GM21786 (cell line): ENCODE results near the gene SOS2.
"Not testable (repeated sequence)": the region's sequence is repeated elsewhere in the genome, so short reads cannot be mapped to it uniquely, and the experiment has no call there.

ENCODE experiments used
- ATAC-seq: cut with Tn5 transposase; IDR thresholded peaks from one replicate; pipeline ENCODE4 v1.9.1; 2021; ENCODE audit not compliant: unreplicated experiment

The SOS2 gene

DNA sequence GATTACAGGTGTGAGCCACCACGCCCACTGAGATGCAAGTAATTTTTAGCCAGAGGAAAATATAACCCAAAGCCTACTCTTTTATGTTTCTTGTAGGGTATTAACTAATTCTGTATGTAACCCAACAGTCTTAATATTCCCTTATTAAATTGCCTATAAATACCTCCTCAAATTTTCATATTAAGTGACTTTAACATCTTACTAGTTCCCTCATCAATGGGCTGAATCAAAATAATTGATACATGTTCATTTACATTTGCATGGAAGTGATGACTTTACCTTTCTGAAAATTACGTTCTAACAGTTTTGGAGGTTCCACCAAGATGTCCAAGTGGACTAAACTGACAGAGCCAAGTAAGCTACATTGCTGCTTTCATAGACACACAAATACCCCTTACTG lies 3.1 kb downstream of the SOS2 start:
- no peak for ATAC-seq

DNA sequence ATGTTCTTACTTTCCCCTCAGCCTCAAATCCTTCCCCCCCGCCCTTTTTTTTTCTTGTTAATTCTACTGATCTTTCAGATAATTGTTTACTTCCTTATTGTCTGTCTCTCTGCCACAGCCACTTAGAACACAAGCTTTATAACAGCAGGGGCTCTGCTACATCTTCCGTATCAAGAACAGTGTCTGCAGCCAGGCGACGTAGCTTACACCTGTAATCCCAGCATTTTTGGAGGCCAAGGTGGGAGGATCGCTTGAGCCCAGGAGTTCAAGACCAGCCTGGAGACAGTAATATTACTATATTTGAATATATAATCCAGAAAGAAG lies 5.4 kb downstream of the SOS2 start:
- ATAC-seq = no peak

- no peak for ATAC-seq
These were observed 6.1 kb downstream of the SOS2 start for GRCh38 chr14:50225067-50225973.

DNA sequence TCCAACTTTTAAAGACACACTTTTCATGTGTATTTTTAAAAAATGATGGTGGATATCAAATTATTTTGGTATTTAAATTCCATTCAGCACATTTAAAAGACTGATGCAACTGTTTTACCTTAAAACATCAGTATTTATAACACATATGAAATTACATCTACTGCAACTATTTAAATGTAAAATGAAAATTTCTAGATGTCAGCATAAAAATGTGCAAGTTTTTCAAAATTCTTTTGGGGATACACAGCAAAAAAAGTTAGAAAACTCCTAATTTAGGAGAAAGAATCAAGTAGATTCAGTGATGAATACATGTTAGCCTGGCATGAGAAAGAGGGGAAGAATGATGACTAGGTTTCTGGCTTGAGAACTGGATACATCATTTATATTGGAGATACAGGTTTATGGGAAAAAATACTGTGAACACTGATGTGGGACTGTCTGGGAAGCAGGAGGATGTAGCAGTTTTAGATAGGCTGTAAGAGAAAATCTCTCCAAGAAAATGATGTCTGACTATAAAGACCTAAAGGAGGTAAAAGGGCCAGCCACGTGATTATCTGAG lies 9.2 kb downstream of the SOS2 start:
- ATAC-seq = no peak

- no peak for ATAC-seq
These were observed 12.9 kb downstream of the SOS2 start for GRCh38 chr14:50218501-50218900.

DNA sequence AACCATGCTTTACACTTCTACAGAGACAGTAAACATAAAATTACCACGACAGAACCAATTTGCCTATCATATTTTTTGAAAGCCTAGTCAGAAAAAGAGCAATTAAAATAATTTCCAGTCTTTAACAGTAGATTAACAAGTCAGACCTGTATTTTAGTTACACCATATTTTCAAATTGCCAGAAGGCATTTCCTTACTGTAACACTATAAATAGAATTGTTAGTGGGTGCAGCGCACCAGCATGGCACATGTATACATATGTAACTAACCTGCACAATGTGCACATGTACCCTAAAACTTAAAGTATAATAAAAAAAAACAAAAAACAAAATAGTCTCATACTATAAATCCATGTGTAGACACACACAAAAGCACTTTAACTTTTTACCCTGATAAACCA lies 16.0 kb downstream of the SOS2 start:
- ATAC-seq = no peak

GRCh38 chr14:50213795-50214194 lies 17.6 kb downstream of the SOS2 start:
- ATAC-seq = no peak

GRCh38 chr14:50212726-50213125 lies 18.7 kb downstream of the SOS2 start:
- ATAC-seq = no peak

DNA sequence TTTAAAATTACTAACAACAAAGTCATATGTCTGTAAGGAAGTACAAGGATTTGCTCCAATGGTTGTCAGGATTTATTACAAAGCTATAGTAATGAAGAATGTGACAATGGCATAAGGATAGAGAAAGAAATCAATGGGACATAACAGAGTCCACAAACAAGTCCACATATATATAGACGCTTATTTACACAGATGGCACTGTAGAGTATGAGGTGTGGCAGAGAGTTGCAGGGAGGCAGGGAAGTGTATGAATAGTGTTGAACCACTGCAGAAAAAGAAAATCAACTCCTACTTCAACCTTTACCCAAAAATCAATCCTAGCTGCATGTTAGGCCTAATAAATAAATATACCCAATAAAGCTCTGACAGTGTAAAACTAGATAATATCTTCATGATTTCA lies 21.3 kb downstream of the SOS2 start:
- ATAC-seq = no peak

DNA sequence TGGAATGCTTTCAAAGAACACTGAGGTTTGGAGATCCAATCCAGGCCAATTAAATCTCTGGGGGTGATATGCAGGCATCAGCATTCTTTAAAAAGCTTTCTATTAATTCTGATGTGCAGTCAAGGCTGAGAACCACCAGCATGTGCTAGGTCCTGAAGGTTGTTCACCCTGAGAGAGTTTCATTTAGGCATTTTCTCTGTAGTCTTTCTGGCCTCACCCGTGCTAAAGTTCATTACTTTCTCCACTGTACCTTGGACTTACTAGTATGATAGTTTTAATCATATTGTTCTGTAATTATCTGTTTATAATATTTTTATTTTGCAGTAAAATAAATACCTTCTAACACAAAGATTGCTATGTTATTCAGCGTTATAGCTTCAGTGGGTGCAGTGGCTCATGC lies 32.9 kb downstream of the SOS2 start:
- no peak for ATAC-seq

- no peak for ATAC-seq
These were observed 39.9 kb downstream of the SOS2 start for GRCh38 chr14:50191499-50191898.

GRCh38 chr14:50186107-50186506 lies 45.3 kb downstream of the SOS2 start:
- no peak for ATAC-seq

DNA sequence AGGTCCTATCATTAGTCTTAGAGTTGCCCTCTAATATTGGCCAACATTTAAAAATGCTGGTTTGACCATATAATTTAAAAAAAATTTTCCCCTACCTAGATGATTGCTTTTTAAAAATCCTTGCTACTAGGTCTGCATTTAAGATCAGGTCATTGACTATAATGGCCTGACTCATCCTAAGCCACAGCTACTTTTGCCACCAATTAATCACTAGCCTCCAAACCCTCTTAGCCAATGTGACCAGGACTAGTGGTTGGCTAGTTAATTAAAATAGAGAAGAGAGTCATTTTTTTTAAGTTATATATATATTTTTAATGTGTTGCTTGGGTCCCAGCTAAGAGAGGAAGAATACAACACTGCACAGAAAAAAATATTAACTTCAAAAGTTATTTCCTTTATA lies 57.5 kb downstream of the SOS2 start:
- ATAC-seq = no peak

DNA sequence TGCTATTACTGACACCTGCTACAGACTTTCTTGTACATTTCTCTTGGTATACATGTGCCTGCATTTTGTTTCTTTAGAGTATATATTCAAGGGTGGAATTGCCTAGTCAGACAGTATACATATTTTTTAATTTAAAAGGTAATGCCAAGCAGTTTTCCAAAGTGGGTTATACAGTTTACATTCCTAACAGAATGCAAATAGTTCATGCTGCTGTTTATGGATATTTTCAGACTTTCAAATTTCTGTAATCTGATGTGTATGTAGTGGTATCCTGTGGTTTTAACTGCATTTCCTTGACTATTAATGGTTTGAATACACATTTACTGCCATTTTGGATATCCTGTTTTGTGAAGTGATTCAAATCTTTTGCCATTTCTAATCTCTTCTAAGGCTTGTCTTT lies 59.5 kb downstream of the SOS2 start:
- no peak for ATAC-seq

- ATAC-seq = not testable (repeated sequence)
These were observed 64.0 kb downstream of the SOS2 start for GRCh38 chr14:50167381-50167780.

DNA sequence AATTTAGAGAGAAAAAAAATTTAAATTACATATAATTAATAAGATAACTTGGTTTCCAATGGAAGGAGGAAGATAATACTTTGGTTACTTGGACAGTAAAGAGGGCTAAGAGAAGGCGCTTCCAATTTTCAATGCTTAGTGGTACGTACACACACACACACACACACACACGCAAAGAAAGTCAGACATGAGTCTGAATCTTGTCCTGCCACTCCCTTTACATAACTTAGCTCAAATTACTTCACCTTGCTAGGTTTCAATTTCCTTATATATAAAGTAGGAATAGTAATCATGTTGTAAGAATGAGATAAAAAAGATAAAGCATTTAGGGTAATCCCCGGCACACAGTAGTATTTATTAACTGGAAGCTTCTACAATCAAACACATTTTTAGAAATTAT lies 75.3 kb downstream of the SOS2 start:
- no peak for ATAC-seq

DNA sequence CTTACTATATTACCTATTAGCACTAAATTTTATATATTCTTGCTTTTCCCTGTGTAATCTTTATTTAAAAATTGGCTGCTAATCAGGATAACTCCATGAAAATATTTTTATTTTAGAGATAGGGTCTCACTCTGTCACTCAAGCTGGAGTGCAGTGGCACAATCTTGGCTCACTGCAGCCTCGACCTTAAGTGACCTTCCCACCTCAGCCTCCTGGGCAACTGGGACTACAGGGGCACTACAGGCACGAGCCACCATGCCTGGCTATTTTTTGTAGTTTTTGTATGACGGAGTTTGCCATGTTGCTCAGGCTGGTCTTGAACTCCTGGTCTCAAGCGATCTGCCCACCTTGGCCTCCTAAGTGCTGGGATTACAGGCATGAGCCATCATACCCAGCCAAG lies 82.6 kb downstream of the SOS2 start:
- no peak for ATAC-seq

- no peak for ATAC-seq
These were observed 92.2 kb downstream of the SOS2 start for GRCh38 chr14:50139192-50139591.

DNA sequence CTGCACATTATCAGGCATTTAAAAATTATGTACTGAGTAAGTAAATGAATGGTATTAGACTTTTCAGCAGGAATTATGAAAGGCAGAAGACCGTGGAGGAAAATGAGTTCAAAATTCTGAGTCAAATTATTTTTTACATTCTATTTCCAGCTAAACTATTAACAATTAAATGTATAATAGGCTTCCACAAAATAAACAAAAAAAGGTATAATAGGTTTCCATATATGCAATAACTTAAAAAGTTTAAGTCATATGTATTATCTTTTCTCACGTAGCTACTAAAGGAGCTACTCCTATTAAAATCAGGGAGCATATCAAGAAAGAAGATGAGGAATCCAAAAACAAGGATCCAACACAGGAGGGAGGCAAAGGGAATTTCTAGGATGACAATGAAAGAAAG lies 103.6 kb downstream of the SOS2 start:
- ATAC-seq = no peak

DNA sequence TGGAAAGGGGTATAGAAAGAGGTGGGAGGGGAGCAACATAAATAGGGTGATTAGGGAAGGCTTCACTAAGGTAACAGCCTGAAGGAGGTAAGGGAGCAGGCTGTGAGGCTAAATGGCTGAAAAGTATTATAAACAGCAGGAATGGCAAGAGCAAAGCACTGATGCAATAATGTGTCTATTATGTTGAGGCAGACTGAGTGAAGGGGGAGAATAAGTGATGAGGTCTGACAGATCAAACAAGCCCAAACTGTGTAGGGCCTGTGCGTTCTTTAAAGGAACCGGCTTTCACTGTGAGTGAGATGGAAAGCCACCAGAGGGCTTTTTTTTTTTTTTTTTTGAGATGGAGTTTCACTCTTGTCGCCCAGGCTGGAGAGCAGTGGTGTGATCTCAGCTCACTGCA lies 108.3 kb downstream of the SOS2 start:
- ATAC-seq = no peak

GRCh38 chr14:50122291-50122690 lies 109.1 kb downstream of the SOS2 start:
- ATAC-seq = no peak

- ATAC-seq = no peak
These were observed 109.9 kb downstream of the SOS2 start for GRCh38 chr14:50121486-50121885.

- ATAC-seq = no peak
These were observed 113.9 kb downstream of the SOS2 start for GRCh38 chr14:50117456-50117855.
